Bone marrow (tissue), 2 donors: Measurements from ENCODE around the gene CBX5.
"Not testable (repeated sequence)": the region's sequence is repeated elsewhere in the genome, so short reads cannot be mapped to it uniquely, and the experiment has no call there.

Experiments used
- DNase-seq, 2 donors: peaks; one replicate each; lab custom pipeline; 2025; lab: John Stamatoyannopoulos, UW

The CBX5 gene

GRCh38 chr12:54294152-54294952, 14.4 kb upstream of the CBX5 start:
- peak; percentile 30 to 54 for DNase-seq

- no peak for DNase-seq
Observed at GRCh38 chr12:54292931-54293241, 13.0 kb upstream of the CBX5 start.

GRCh38 chr12:54292083-54292930, 12.4 kb upstream of the CBX5 start:
- no peak for DNase-seq

GRCh38 chr12:54287261-54288157, 7.6 kb upstream of the CBX5 start:
- no peak for DNase-seq

- no peak for DNase-seq
Observed at GRCh38 chr12:54286042-54287030, 6.4 kb upstream of the CBX5 start.

GRCh38 chr12:54285150-54286041, 5.5 kb upstream of the CBX5 start:
- no peak for DNase-seq

GRCh38 chr12:54284070-54284780, 4.3 kb upstream of the CBX5 start:
- not testable (repeated sequence) for DNase-seq

GRCh38 chr12:54282949-54283593, 3.1 kb upstream of the CBX5 start:
- no peak for DNase-seq

GRCh38 chr12:54281694-54282093, 1.8 kb upstream of the CBX5 start:
- DNase-seq = not testable (repeated sequence)

GRCh38 chr12:54281261-54281638, 1.3 kb upstream of the CBX5 start:
- DNase-seq = not testable (repeated sequence)

GRCh38 chr12:54280468-54281260, 742 bp upstream of the CBX5 start, which contains the start of gene HNRNPA1:
HNRNPA1 (plus strand) TSS chr12:54280726; CDS start chr12:54280808, 82 bp downstream.
- DNase-seq = peak; percentile 90 to 100

- DNase-seq = no peak
Observed at GRCh38 chr12:54279227-54279631, 693 bp downstream of the CBX5 start.

- DNase-seq = no peak
Observed at GRCh38 chr12:54277823-54278276, 2.1 kb downstream of the CBX5 start.

- DNase-seq = no peak
Observed at GRCh38 chr12:54276368-54276767, 3.6 kb downstream of the CBX5 start.

GRCh38 chr12:54273981-54274380, 5.9 kb downstream of the CBX5 start:
- DNase-seq = no peak

- no peak for DNase-seq
Observed at GRCh38 chr12:54272214-54272613, 7.7 kb downstream of the CBX5 start.

GRCh38 chr12:54270345-54270744, 9.6 kb downstream of the CBX5 start:
- no peak for DNase-seq

- no peak for DNase-seq
Observed at GRCh38 chr12:54266852-54267251, 13.1 kb downstream of the CBX5 start.
